CD8-positive, alpha-beta memory T cell (primary cell): Measurements from ENCODE around the gene NOC4L. TPM values are rescaled to one million over a fixed set of nuclear protein-coding genes. Genes with fewer than 3 reads are reported as not detected.
"Not testable (repeated sequence)": the region's sequence is repeated elsewhere in the genome, so short reads cannot be mapped to it uniquely, and the experiment has no call there.

ENCODE experiments used
- CTCF ChIA-PET: fragments of 350-600 bp; sonication (Branson Sonifier 250); formaldehyde crosslinking; loops from one replicate; lab custom pipeline; 2021; ENCODE audit warnings: antibody characterized with exemption; lab: Charles Lee
- POLR2A ChIA-PET: fragments of 350-600 bp; sonication (Branson Sonifier 250); formaldehyde crosslinking; loops from one replicate; lab custom pipeline; 2021; ENCODE audit warnings: antibody characterized with exemption; lab: Charles Lee
- DNase-seq, 5 donors: peaks; one replicate each; pipeline versions ENCODE4 v3.0.0 to v3.0.0-alpha.2; 2020 to 2022; ENCODE audit warnings: mixed read lengths in 1 of 5
- H3K27ac ChIP-seq: one replicate; pipeline ENCODE4 v1.7.0; 2013; ENCODE audit warnings: low read depth, mild to moderate bottlenecking, low read length, moderate library complexity
- H3K27me3 ChIP-seq: 2 replicates; pipeline ENCODE4 v1.7.0; 2013; ENCODE audit warnings: low read length, mild to moderate bottlenecking; ENCODE audit not compliant: insufficient read depth, poor library complexity, severe bottlenecking
- H3K36me3 ChIP-seq: 2 replicates; pipeline ENCODE4 v1.7.0; 2013; ENCODE audit warnings: mild to moderate bottlenecking, low read length, moderate library complexity; ENCODE audit not compliant: insufficient read depth
- H3K4me1 ChIP-seq: 2 replicates; pipeline ENCODE4 v1.7.0; 2013; ENCODE audit warnings: mild to moderate bottlenecking, low read length, moderate library complexity; ENCODE audit not compliant: insufficient read depth
- H3K4me3 ChIP-seq: 2 replicates; pipeline ENCODE4 v1.7.0; 2013; ENCODE audit warnings: mild to moderate bottlenecking, low read length
- H3K9me3 ChIP-seq: 2 replicates; pipeline ENCODE4 v1.7.0; 2013; ENCODE audit warnings: mild to moderate bottlenecking, low read length
- H3K27ac Mint-ChIP-seq, 8 donors: one replicate each; pipeline ENCODE4 v1.8.0; 2020 to 2021; ENCODE audit warnings: mixed read lengths in 8 of 8, mild to moderate bottlenecking in 6 of 8, inconsistent platforms in 3 of 8, moderate library complexity in 3 of 8
- H3K27me3 Mint-ChIP-seq, 2 donors: one replicate each; pipeline ENCODE4 v1.8.0; 2020 to 2021; ENCODE audit warnings: mixed read lengths in 2 of 2, mild to moderate bottlenecking in 1 of 2, moderate library complexity in 1 of 2
- H3K36me3 Mint-ChIP-seq, 3 donors: one replicate each; pipeline ENCODE4 v1.8.0; 2020 to 2021; ENCODE audit warnings: mixed read lengths in 3 of 3, inconsistent platforms in 1 of 3, mild to moderate bottlenecking in 1 of 3
- H3K4me1 Mint-ChIP-seq, 3 donors: one replicate each; pipeline ENCODE4 v1.8.0; 2020 to 2021; ENCODE audit warnings: mixed read lengths in 3 of 3, inconsistent platforms in 1 of 3, mild to moderate bottlenecking in 1 of 3
- H3K4me3 Mint-ChIP-seq, 7 donors: one replicate each; pipeline ENCODE4 v1.8.0; 2020 to 2021; ENCODE audit warnings: mixed read lengths in 7 of 7, mild to moderate bottlenecking in 6 of 7, moderate library complexity in 4 of 7, inconsistent platforms in 2 of 7
- H3K9me3 Mint-ChIP-seq, 5 donors: one replicate each; pipeline ENCODE4 v1.8.0; 2020 to 2022; ENCODE audit warnings: mixed read lengths in 5 of 5, mild to moderate bottlenecking in 3 of 5, moderate library complexity in 2 of 5, inconsistent platforms in 1 of 5
- polyA plus RNA-seq: library from polyadenylated mRNA; unstranded; fragments of 300-500 nt; fragmentation: Illumina TruSeq; gene quantifications from one replicate; pipeline ENCODE4 v1.2.3, GENCODE V29; 2021
- total RNA-seq, 2 experiments: library from RNA; stranded (reverse); gene quantifications; one replicate each; pipeline ENCODE4 v1.2.3, GENCODE V29; 2021

NOC4L gene
- total and polyA plus RNA-seq, 3 experiments from 2014 or later = 25.1 to 56.0 (median 55.7) TPM

GRCh38 chr12:132194056-132194455 is 49.8 kb downstream of the NOC4L start:
- Mint-ChIP-seq H3K27ac (no peak overlapping the region), H3K4me3 (no peak overlapping the region), H3K9me3 (peaks cover 4 to 9% (median 8%) of the 10 kb centered on the region in 5 donors), H3K4me1 (peaks cover 11 to 27% (median 17%) of the 10 kb centered on the region in 3 donors), H3K36me3 (peaks cover 2 to 8% (median 4%) of the 10 kb centered on the region in 3 donors), H3K27me3 (no peaks in the 10 kb centered on the region)
- Histone ChIP-seq H3K9me3 (peaks cover 8% of the 10 kb centered on the region), H3K27me3 (no peaks in the 10 kb centered on the region), H3K4me1 (peaks cover 8% of the 10 kb centered on the region), H3K27ac (no peak overlapping the region), H3K36me3 (no peaks in the 10 kb centered on the region), H3K4me3 (no peak overlapping the region)
- no peak for DNase-seq
- ChIA-PET CTCF (interaction anchor here (0.9 to 1.7 kb wide), 2 partner anchors 10 to 33 kb away, joined by 3 to 5 read pairs; no protein-coding TSS in a partner anchor), POLR2A (no interaction called here)

GRCh38 chr12:132194556-132194955 is 50.3 kb downstream of the NOC4L start:
- peak overlapping the region in 1 of 7 donors; percentile 16 for H3K4me3 Mint-ChIP-seq
- CTCF ChIA-PET = interaction anchor here (0.9 to 1.7 kb wide), 2 partner anchors 10 to 33 kb away, joined by 3 to 5 read pairs; no protein-coding TSS in a partner anchor
- DNase-seq = no peak
- peaks cover 2 to 8% (median 3%) of the 10 kb centered on the region in 3 donors for H3K36me3 Mint-ChIP-seq
- no peaks in the 10 kb centered on the region for H3K27me3 ChIP-seq
- H3K36me3 ChIP-seq = no peaks in the 10 kb centered on the region
- no peak overlapping the region for H3K4me3 ChIP-seq
- H3K9me3 Mint-ChIP-seq = peaks cover 4 to 9% (median 8%) of the 10 kb centered on the region in 5 donors
- peaks cover 8 to 22% (median 13%) of the 10 kb centered on the region in 3 donors for H3K4me1 Mint-ChIP-seq
- H3K4me1 ChIP-seq = peaks cover 8% of the 10 kb centered on the region
- no peak overlapping the region for H3K27ac ChIP-seq
- POLR2A ChIA-PET = no interaction called here
- no peaks in the 10 kb centered on the region for H3K27me3 Mint-ChIP-seq
- peak overlapping the region in 1 of 8 donors; percentile 21 for H3K27ac Mint-ChIP-seq
- peaks cover 8% of the 10 kb centered on the region for H3K9me3 ChIP-seq

GRCh38 chr12:132195242-132195641 is 51.0 kb downstream of the NOC4L start:
- H3K9me3 ChIP-seq, H3K9me3 Mint-ChIP-seq, H3K27me3 ChIP-seq, H3K4me3 Mint-ChIP-seq, DNase-seq, H3K36me3 ChIP-seq, H3K27ac ChIP-seq, H3K4me3 ChIP-seq, H3K36me3 Mint-ChIP-seq, H3K4me1 ChIP-seq, H3K27me3 Mint-ChIP-seq, POLR2A ChIA-PET, H3K27ac Mint-ChIP-seq: not testable (repeated sequence)
- CTCF ChIA-PET = interaction anchor here (1.0 to 1.2 kb wide), 2 partner anchors 17 to 42 kb away, joined by 4 read pairs; no protein-coding TSS in a partner anchor
- peaks cover 6 to 15% (median 6%) of the 10 kb centered on the region in 3 donors for H3K4me1 Mint-ChIP-seq

DNA sequence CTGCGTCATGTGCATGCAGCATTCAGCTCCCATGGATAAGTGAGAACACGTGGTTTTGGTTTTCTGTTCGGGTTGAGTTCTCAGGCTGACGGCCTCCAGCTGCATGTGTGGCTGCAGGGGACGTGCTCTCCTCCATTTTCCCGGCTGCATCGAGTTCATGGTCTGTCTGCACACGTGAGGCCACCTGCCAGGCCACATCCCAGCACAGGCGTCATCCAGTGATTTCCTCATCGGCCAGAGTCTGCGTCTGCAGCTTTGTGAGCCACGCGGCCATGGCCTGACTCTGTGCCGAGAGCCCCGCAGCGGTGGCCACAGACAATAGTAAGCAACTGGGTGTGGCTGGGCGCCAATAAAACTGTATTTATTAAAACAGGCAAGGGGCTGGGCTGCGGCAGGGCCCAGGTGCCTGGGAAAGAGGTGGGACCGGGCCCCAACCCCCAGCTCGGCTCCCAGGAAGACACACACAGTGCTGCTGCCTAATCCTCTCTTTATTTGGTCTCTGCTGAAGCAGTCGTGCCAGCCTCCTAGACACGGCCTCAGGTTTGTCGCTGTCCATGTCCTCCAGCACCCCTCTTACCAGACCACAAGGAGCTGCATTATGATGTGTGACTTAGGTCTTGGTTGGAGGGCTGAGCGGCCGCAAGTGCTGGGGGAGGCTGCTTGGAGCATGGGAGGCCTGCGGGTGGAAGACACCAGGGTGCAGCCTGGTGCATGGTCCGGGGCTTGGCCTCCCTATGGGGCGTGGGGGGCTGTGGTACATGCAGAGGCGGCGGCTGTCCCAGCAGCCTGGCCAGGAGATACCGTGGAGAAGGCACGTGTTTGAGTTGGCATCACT is 52.0 kb downstream of the NOC4L start:
- no peaks in the 10 kb centered on the region for H3K27me3 Mint-ChIP-seq
- no peak for DNase-seq
- no peak overlapping the region for H3K4me3 Mint-ChIP-seq
- ChIA-PET POLR2A (no interaction called here), CTCF (interaction anchor here (1.0 to 1.2 kb wide), 2 partner anchors 18 to 43 kb away, joined by 4 read pairs; no protein-coding TSS in a partner anchor)
- H3K27me3 ChIP-seq = no peaks in the 10 kb centered on the region
- H3K27ac ChIP-seq = no peak overlapping the region
- peaks cover 8% of the 10 kb centered on the region for H3K9me3 ChIP-seq
- H3K4me1 Mint-ChIP-seq = peaks cover 0 to 5% (median under 1%) of the 10 kb centered on the region in 3 donors
- peak overlapping the region in 1 of 8 donors; percentile 89 for H3K27ac Mint-ChIP-seq
- no peaks in the 10 kb centered on the region for H3K36me3 ChIP-seq
- H3K36me3 Mint-ChIP-seq = peaks cover 1 to 8% (median 2%) of the 10 kb centered on the region in 3 donors
- no peaks in the 10 kb centered on the region for H3K4me1 ChIP-seq
- peaks cover 4 to 9% (median 8%) of the 10 kb centered on the region in 5 donors for H3K9me3 Mint-ChIP-seq
- no peak overlapping the region for H3K4me3 ChIP-seq

DNA sequence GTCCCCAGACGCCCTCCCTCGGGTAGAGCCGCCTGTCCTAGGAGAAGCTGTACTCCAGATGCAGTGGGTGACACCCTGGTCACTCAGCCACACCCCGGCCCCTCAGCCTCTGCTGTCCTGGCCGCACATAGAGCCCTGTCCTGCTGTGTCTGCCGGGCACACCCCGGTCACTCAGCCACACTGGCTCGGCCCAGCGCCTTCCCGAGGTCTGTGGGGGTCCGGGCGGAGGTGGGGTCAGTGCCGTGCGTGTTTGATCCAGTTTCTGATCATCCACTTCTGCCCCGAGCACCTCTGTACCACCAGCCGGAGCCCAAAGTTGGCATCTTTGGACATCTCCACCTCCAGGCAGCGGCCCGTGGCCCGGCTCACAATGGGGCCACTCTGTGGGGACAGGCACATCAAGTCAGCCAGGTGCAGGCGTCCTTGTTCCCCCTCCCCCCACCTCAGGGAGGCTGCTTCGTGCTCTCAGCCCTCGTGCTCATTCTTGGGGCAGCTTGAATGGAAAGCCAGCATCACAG is 52.7 kb downstream of the NOC4L start:
- peaks cover 4 to 9% (median 8%) of the 10 kb centered on the region in 5 donors for H3K9me3 Mint-ChIP-seq
- H3K27me3 ChIP-seq = no peaks in the 10 kb centered on the region
- H3K4me3 ChIP-seq = no peak overlapping the region
- H3K9me3 ChIP-seq = peaks cover 8% of the 10 kb centered on the region
- no peaks in the 10 kb centered on the region for H3K4me1 ChIP-seq
- no peaks in the 10 kb centered on the region for H3K36me3 ChIP-seq
- no peak for DNase-seq
- ChIA-PET POLR2A (no interaction called here), CTCF (no interaction called here)
- no peaks in the 10 kb centered on the region for H3K4me1 Mint-ChIP-seq
- no peak overlapping the region for H3K27ac Mint-ChIP-seq
- H3K4me3 Mint-ChIP-seq = no peak overlapping the region
- peaks cover 1 to 8% (median 2%) of the 10 kb centered on the region in 3 donors for H3K36me3 Mint-ChIP-seq
- H3K27ac ChIP-seq = no peak overlapping the region
- no peaks in the 10 kb centered on the region for H3K27me3 Mint-ChIP-seq

DNA sequence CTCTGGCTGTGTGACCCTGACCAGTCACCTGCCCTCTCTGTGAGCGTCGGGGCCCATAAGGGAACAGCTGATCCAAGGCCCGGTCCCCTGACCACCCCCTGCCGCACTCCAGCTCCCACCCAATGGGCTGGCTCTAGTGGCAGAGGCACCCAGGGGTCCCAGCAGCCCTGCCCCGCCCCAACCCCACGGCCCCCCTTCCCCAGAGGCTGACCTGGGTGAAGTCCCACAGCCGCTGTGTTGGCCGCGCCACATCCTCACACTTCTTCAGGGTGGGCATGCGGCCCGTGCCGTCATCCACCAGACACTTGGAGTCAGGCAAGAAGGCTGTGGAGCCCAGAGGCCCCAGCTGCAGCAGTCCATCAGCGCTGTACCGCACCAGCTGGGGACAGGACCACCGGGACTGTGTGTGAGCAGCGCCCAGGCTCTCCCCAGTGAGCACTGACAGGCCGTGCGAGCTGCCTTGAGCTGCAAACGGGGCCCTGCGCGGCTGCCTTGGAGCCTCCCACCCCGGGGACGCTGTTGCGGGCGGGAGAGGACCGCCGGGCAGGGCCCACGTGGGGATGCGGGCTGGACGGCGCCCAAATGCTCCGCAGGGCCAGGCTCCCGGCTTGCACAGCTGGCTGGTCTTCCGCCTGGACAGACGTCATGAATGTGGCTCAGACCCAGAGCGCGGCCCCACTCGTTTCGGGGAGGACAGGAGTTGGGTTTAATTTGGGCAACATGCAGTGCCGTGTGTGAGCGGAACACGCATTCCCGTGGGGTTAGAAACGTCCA is 53.5 kb downstream of the NOC4L start:
- Histone ChIP-seq H3K4me3 (no peak overlapping the region), H3K27ac (no peak overlapping the region), H3K36me3 (no peaks in the 10 kb centered on the region), H3K9me3 (peaks cover 8% of the 10 kb centered on the region), H3K27me3 (no peaks in the 10 kb centered on the region), H3K4me1 (no peaks in the 10 kb centered on the region)
- Mint-ChIP-seq H3K36me3 (peaks cover 1 to 8% (median 2%) of the 10 kb centered on the region in 3 donors), H3K27ac (no peak overlapping the region), H3K27me3 (peaks cover 6% of the 10 kb centered on the region in 2 donors), H3K9me3 (peaks cover 4 to 9% (median 8%) of the 10 kb centered on the region in 5 donors), H3K4me3 (no peak overlapping the region), H3K4me1 (no peaks in the 10 kb centered on the region)
- ChIA-PET CTCF (no interaction called here), POLR2A (no interaction called here)
- no peak for DNase-seq

DNA sequence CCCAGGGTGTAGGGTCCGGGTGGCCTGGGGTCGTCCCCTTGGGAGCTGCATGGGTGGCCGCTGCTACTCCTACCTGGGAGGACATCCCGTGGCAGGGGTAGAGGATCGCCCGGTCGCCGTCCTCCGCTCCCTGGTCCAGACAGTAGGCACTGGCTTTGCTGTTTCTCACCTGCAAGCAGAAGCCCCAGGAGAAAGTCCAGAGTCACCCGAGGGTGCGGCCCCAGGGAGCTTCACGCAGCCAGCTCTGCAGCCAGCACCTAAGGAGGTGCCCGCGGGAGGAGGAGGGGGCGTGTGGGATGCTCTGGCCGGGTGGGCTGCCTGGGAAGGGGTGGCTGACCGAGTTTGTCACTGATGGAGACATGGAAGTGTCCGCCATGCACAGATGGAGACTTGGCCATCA is 54.8 kb downstream of the NOC4L start:
- no peaks in the 10 kb centered on the region for H3K9me3 ChIP-seq
- peaks cover 0 to 2% (median 0%) of the 10 kb centered on the region in 3 donors for H3K4me1 Mint-ChIP-seq
- peaks cover 1 to 3% (median 2%) of the 10 kb centered on the region in 3 donors for H3K36me3 Mint-ChIP-seq
- H3K27me3 ChIP-seq = peaks cover 1% of the 10 kb centered on the region
- H3K27ac Mint-ChIP-seq = no peak overlapping the region
- H3K27ac ChIP-seq = no peak overlapping the region
- H3K9me3 Mint-ChIP-seq = peaks cover 2 to 3% (median 2%) of the 10 kb centered on the region in 5 donors
- H3K27me3 Mint-ChIP-seq = peaks cover 10 to 11% of the 10 kb centered on the region in 2 donors
- ChIA-PET POLR2A (no interaction called here), CTCF (no interaction called here)
- DNase-seq = no peak
- no peak overlapping the region for H3K4me3 ChIP-seq
- H3K36me3 ChIP-seq = no peaks in the 10 kb centered on the region
- no peaks in the 10 kb centered on the region for H3K4me1 ChIP-seq
- no peak overlapping the region for H3K4me3 Mint-ChIP-seq
